Mesenchymal stem cell (in vitro differentiated cells and primary cell): Measurements from ENCODE around the gene ADTRP.
A peak's percentile ranks its signal among the peaks of the same experiment; 100 is the strongest.

Experiments used
- DNase-seq: peaks from one replicate; pipeline ENCODE4 v3.0.0-alpha.2; 2013
- H2AFZ ChIP-seq: one replicate; pipeline ENCODE4 v1.6.1; 2013; ENCODE audit warnings: low read depth, mild to moderate bottlenecking, control low read depth, inconsistent platforms, low read length, moderate library complexity
- H2AK5ac ChIP-seq: 2 replicates; pipeline ENCODE4 v1.6.1; 2013; ENCODE audit warnings: low read length, moderate library complexity, mild to moderate bottlenecking, inconsistent platforms; ENCODE audit not compliant: severe bottlenecking
- H2BK120ac ChIP-seq: one replicate; pipeline ENCODE4 v1.6.1; 2013; ENCODE audit warnings: low read depth, mild to moderate bottlenecking, inconsistent platforms, low read length, moderate library complexity
- H2BK12ac ChIP-seq, 2 experiments: one replicate each; pipeline ENCODE4 v1.6.1; 2013; ENCODE audit warnings: inconsistent platforms in 2 of 2, low read length in 2 of 2, mild to moderate bottlenecking in 2 of 2, moderate library complexity in 2 of 2, control low read depth in 1 of 2
- H2BK15ac ChIP-seq: one replicate; pipeline ENCODE4 v1.6.1; 2013; ENCODE audit warnings: mild to moderate bottlenecking, low read depth, inconsistent platforms; ENCODE audit not compliant: poor library complexity, severe bottlenecking
- H2BK5ac ChIP-seq: 2 replicates; pipeline ENCODE4 v1.6.1; 2013; ENCODE audit warnings: low read depth, mild to moderate bottlenecking, low read length, control low read depth, inconsistent platforms; ENCODE audit not compliant: poor library complexity, severe bottlenecking
- H3K14ac ChIP-seq, 2 experiments: one replicate each; pipeline ENCODE4 v1.6.1; 2013; ENCODE audit warnings: inconsistent platforms in 2 of 2, low read length in 2 of 2, control low read depth in 1 of 2, mild to moderate bottlenecking in 1 of 2, moderate library complexity in 1 of 2
- H3K18ac ChIP-seq, 2 experiments: one replicate each; pipeline ENCODE4 v1.6.1; 2013; ENCODE audit warnings: inconsistent platforms in 2 of 2, low read length in 2 of 2, control low read depth in 1 of 2, low read depth in 1 of 2, mild to moderate bottlenecking in 1 of 2
- H3K23ac ChIP-seq, 2 experiments: one replicate each; pipeline ENCODE4 v1.6.1; 2013; ENCODE audit warnings: inconsistent platforms in 2 of 2, low read length in 2 of 2, mild to moderate bottlenecking in 2 of 2, moderate library complexity in 2 of 2, control low read depth in 1 of 2
- H3K27ac ChIP-seq: 2 replicates; pipeline ENCODE4 v1.5.1; 2013; ENCODE audit warnings: mild to moderate bottlenecking, moderate library complexity, low read length, control low read depth, inconsistent platforms; ENCODE audit not compliant: poor library complexity, severe bottlenecking
- H3K27me3 ChIP-seq, 2 experiments: 2 replicates each; pipeline versions ENCODE4 v1.6.1 to v1.7.0; 2013; ENCODE audit warnings: low read length in 2 of 2, mild to moderate bottlenecking in 2 of 2, moderate library complexity in 2 of 2, control low read depth in 1 of 2, inconsistent platforms in 1 of 2; ENCODE audit not compliant: control insufficient read depth in 1 of 2, insufficient read depth in 1 of 2
- H3K36me3 ChIP-seq, 2 experiments: 2 replicates each; pipeline versions ENCODE4 v1.6.1 to v1.7.0; 2013; ENCODE audit warnings: low read length in 2 of 2, control low read depth in 1 of 2, inconsistent platforms in 1 of 2, low read depth in 1 of 2, mild to moderate bottlenecking in 1 of 2; ENCODE audit not compliant: insufficient read depth in 2 of 2, control insufficient read depth in 1 of 2
- H3K4ac ChIP-seq, 2 experiments: one replicate each; pipeline ENCODE4 v1.6.1; 2013; ENCODE audit warnings: inconsistent platforms in 2 of 2, low read length in 2 of 2, mild to moderate bottlenecking in 2 of 2, moderate library complexity in 2 of 2, control low read depth in 1 of 2, low read depth in 1 of 2
- H3K4me1 ChIP-seq: 2 replicates; pipeline ENCODE4 v1.6.1; 2013; ENCODE audit warnings: low read depth, low read length, control low read depth; ENCODE audit not compliant: control insufficient read depth, insufficient read depth
- H3K4me2 ChIP-seq: 2 replicates; pipeline ENCODE4 v1.6.1; 2013; ENCODE audit warnings: low read length, mild to moderate bottlenecking, inconsistent platforms; ENCODE audit not compliant: poor library complexity, severe bottlenecking
- H3K4me3 ChIP-seq, 2 experiments: 2 replicates each; pipeline versions ENCODE4 v1.5.1 to v1.7.0; 2013; ENCODE audit warnings: low read length in 2 of 2, mild to moderate bottlenecking in 2 of 2, control low read depth in 1 of 2, low read depth in 1 of 2; ENCODE audit not compliant: insufficient read depth in 1 of 2
- H3K79me1 ChIP-seq: replicated peaks from 2 replicates; pipeline ENCODE4 v1.6.1; 2013; ENCODE audit warnings: mild to moderate bottlenecking, control low read depth, low read length, inconsistent platforms; ENCODE audit not compliant: poor library complexity, severe bottlenecking
- H3K9ac ChIP-seq: 2 replicates; pipeline ENCODE4 v1.7.0; 2013; ENCODE audit warnings: mild to moderate bottlenecking, low read length, moderate library complexity
- H3K9me3 ChIP-seq: 2 replicates; pipeline ENCODE4 v1.7.0; 2013; ENCODE audit warnings: mild to moderate bottlenecking, low read length; ENCODE audit not compliant: control insufficient read depth
- H4K8ac ChIP-seq: one replicate; pipeline ENCODE4 v1.6.1; 2013; ENCODE audit warnings: inconsistent platforms, mild to moderate bottlenecking, low read length, moderate library complexity
- H4K91ac ChIP-seq: one replicate; pipeline ENCODE4 v1.6.1; 2013; ENCODE audit warnings: mild to moderate bottlenecking, low read length, inconsistent platforms
- WGBS: methylation state at CpG from one replicate; pipeline ENCODE4 v1.1.7; 2013; ENCODE audit warnings: mixed read lengths; 5-methylcytosine and 5-hydroxymethylcytosine counted together

The ADTRP gene

DNA sequence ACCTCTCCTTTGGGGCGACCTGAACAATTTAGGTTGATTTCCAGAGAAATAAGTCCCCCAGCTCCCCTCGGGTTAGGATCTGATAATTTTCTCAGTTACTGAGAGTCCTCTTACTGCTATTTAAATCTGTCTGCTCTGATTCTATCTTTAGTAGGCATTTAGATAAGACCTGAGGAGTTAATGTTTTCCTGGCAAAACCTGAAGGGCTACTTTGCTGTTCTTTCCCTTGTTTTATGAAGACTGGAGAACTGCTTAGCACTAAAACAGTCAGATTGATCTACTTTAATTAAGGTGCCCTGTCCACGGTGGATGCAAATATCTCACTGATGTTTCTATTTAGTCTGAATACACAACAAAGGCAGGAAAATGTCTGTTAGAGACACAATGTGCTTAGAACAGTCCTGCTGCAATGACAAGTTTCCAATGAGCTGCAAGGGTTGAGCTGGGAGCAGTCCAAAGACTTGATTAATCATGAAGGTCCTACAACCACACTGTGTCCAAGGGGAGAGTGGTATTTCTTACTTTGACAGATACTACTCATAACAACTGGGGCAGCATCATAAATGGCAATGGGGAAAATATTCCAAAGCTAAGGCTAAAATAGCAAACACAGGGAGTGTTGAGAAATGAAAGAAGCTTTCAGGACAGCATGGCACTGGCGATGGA, 15.7 kb downstream of the ADTRP start:
- Histone ChIP-seq H3K18ac (no peak overlapping the region), H3K9me3 (peaks cover 2% of the 10 kb centered on the region), H4K91ac (no peak overlapping the region), H3K14ac (no peak overlapping the region), H4K8ac (no peak overlapping the region), H2AFZ (no peak overlapping the region), H2BK120ac (no peak overlapping the region), H2BK12ac (peak overlapping the region in 1 of 2 experiments; percentile 52), H3K79me1 (no peaks in the 10 kb centered on the region), H2BK5ac (no peak overlapping the region), H2AK5ac (peak overlapping the region; percentile 70), H3K9ac (no peak overlapping the region), H3K4me2 (no peak overlapping the region), H3K23ac (no peak overlapping the region), H3K27ac (no peak overlapping the region), H3K4me1 (peaks cover 7% of the 10 kb centered on the region), H3K27me3 (no peaks in the 10 kb centered on the region), H3K4me3 (no peak overlapping the region), H2BK15ac (no peak overlapping the region), H3K4ac (no peak overlapping the region), H3K36me3 (no peaks in the 10 kb centered on the region)
- no peak for DNase-seq
- WGBS: 100% methylated on average over 2 of the region's 4 CpGs

DNA sequence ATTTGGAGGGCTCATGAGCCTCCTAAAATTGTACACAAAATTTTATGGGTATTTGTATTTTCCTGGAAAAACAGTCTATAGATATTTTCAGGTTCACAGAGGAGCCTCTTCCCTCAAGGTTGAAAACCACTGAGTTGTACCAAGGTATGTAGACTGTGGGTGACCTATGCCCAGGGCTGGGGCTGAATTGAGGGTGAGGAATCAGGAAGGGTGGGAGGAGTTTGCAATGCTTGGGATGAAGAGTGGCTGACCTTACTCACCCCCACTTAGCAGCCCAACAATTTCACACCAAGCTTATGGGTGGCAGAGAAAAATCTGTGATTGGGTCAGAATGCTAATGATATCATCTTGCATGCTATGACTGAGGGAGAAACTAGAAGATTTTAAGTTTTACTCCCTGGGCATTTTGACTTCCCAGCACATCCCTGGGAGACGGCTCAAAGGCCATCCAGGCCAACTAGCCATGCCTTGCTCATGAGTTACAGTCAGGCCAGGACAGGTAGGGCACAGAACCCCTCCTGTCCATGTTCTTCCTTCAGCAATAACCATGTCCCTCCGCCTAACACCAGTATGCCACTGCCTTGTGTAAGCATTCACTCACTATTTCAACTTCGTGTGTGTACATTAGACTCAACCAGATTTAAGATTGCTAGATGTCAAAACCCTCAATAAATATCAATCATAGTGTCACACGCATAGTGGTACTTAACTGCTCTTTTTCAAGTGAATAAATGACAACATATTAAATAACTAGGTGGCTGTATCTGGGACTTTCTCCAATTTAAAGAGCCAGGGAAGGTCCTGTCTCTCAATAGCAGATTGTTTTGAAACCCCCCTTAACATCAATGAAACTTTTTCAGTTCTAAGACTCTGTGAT, 16.6 kb downstream of the ADTRP start:
- Histone ChIP-seq H3K27ac (peak overlapping the region; percentile 63), H2AK5ac (no peak overlapping the region), H3K4me1 (peaks cover 5% of the 10 kb centered on the region), H3K9ac (no peak overlapping the region), H3K18ac (no peak overlapping the region), H4K91ac (no peak overlapping the region), H3K4ac (no peak overlapping the region), H2BK120ac (no peak overlapping the region), H3K27me3 (no peaks in the 10 kb centered on the region), H2BK15ac (no peak overlapping the region), H2BK12ac (no peak overlapping the region), H4K8ac (no peak overlapping the region), H3K23ac (no peak overlapping the region), H3K14ac (no peak overlapping the region), H3K79me1 (no peaks in the 10 kb centered on the region), H3K4me3 (no peak overlapping the region), H2AFZ (no peak overlapping the region), H3K4me2 (no peak overlapping the region), H3K36me3 (no peaks in the 10 kb centered on the region), H2BK5ac (no peak overlapping the region), H3K9me3 (peaks cover 9% of the 10 kb centered on the region)
- no peak for DNase-seq
- 89% methylated on average over 3 of the region's 4 CpGs for whole genome bisulfite sequencing

DNA sequence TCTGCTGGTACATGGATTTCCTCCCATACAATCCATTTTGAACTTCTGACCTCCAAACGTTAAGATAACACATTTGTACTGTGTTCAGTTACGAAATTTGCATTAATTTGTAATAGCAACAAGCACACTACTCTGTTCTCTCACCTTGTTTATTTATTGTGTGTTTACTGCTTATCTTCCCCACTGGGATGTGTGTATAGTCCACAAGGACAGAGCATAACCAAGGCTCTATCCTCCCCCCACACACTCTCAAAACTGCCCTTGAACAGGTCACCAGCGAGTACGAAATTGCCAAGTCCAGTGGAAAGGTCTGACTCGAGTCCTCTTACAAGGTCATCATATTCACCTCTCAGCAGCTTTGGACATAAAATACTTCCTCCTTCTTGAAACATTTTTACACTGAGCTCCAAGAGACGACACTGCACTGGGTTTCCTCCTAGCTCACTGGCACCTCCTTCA, 18.6 kb downstream of the ADTRP start:
- H3K4me1 ChIP-seq: peaks cover 4% of the 10 kb centered on the region
- H3K4me2 ChIP-seq: no peak overlapping the region
- no peak for DNase-seq
- no peak overlapping the region for H3K18ac ChIP-seq
- no peak overlapping the region for H3K9ac ChIP-seq
- no peaks in the 10 kb centered on the region for H3K27me3 ChIP-seq
- whole genome bisulfite sequencing: 85% methylated on average over 6 of the region's 6 CpGs
- no peak overlapping the region for H2AFZ ChIP-seq
- no peak overlapping the region for H4K91ac ChIP-seq
- H2BK12ac ChIP-seq: no peak overlapping the region
- H2AK5ac ChIP-seq: peak overlapping the region; percentile 76
- H3K79me1 ChIP-seq: no peaks in the 10 kb centered on the region
- no peak overlapping the region for H3K4ac ChIP-seq
- H3K27ac ChIP-seq: no peak overlapping the region
- H3K36me3 ChIP-seq: no peaks in the 10 kb centered on the region
- no peak overlapping the region for H3K4me3 ChIP-seq
- H2BK120ac ChIP-seq: no peak overlapping the region
- H2BK15ac ChIP-seq: no peak overlapping the region
- no peak overlapping the region for H4K8ac ChIP-seq
- H3K9me3 ChIP-seq: peaks cover 9% of the 10 kb centered on the region
- H2BK5ac ChIP-seq: no peak overlapping the region
- H3K23ac ChIP-seq: no peak overlapping the region
- H3K14ac ChIP-seq: no peak overlapping the region

DNA sequence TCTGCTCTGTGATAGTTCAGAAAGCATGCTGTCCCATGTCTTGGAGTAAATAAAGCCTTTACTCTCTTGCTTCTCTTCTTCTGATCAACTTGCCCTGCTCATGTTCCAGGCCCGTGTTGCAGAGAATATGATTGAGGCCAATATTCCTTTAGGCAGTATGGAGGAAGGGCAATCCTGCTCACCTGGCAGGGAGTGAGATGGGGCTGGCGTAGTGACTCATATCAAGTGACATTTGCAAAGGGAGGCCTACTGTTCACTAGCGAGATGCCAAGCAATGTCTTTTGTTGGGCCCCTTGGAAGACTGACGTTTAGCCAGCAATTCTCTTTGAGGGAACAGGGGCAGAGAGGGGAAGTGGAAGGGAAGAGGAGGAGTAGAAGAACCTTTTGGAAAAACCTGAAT, 19.7 kb downstream of the ADTRP start:
- DNase-seq: no peak
- Histone ChIP-seq H2BK15ac (no peak overlapping the region), H3K4me2 (no peak overlapping the region), H3K23ac (no peak overlapping the region), H3K14ac (no peak overlapping the region), H4K91ac (no peak overlapping the region), H2AK5ac (no peak overlapping the region), H2AFZ (no peak overlapping the region), H3K4ac (peak overlapping the region in 1 of 2 experiments; percentile 35), H3K18ac (no peak overlapping the region), H3K27me3 (no peaks in the 10 kb centered on the region), H2BK5ac (no peak overlapping the region), H3K79me1 (no peaks in the 10 kb centered on the region), H3K36me3 (no peaks in the 10 kb centered on the region), H3K9me3 (peaks cover 9% of the 10 kb centered on the region), H4K8ac (no peak overlapping the region), H3K27ac (no peak overlapping the region), H3K4me3 (no peak overlapping the region), H3K9ac (no peak overlapping the region), H2BK120ac (no peak overlapping the region), H2BK12ac (no peak overlapping the region), H3K4me1 (peaks cover 4% of the 10 kb centered on the region)
- 88% methylated on average over 4 of the region's 4 CpGs for WGBS
